ENCODE data around the gene HEG1.

The HEG1 gene

GRCh38 chr3:125069968-125070745 is 14.4 kb upstream of the HEG1 start:
- Histone ChIP-seq H3K4me3 (ENCODE audit: low read depth, low read length) (no peak overlapping the region), H3K79me2 (ENCODE audit: control insufficient read depth, insufficient read depth, low read length, unreplicated experiment) (no peaks in the 10 kb centered on the region), H2AFZ (ENCODE audit: low read length, unreplicated experiment) (no peak overlapping the region), H3K27ac (ENCODE audit: low read depth, low read length) (no peak overlapping the region), H3K36me3 (ENCODE audit: insufficient read depth, low read length) (no peaks in the 10 kb centered on the region), H3K27me3 (ENCODE audit: insufficient read depth, low read length) (no peaks in the 10 kb centered on the region), H3K4me1 (ENCODE audit: control insufficient read depth, insufficient read depth, low read length, unreplicated experiment) (no peaks in the 10 kb centered on the region)

- no peaks in the 10 kb centered on the region for H3K27me3 ChIP-seq (ENCODE audit: insufficient read depth, low read length)
- H2AFZ ChIP-seq (ENCODE audit: low read length, unreplicated experiment), result no peak overlapping the region
- H3K4me3 ChIP-seq (ENCODE audit: low read depth, low read length), result no peak overlapping the region
- no peaks in the 10 kb centered on the region for H3K79me2 ChIP-seq (ENCODE audit: control insufficient read depth, insufficient read depth, low read length, unreplicated experiment)
- no peaks in the 10 kb centered on the region for H3K4me1 ChIP-seq (ENCODE audit: control insufficient read depth, insufficient read depth, low read length, unreplicated experiment)
- H3K36me3 ChIP-seq (ENCODE audit: insufficient read depth, low read length), result no peaks in the 10 kb centered on the region
- H3K27ac ChIP-seq (ENCODE audit: low read depth, low read length), result no peak overlapping the region
These were observed 13.7 kb upstream of the HEG1 start for GRCh38 chr3:125069452-125069851.

- Histone ChIP-seq H3K79me2 (ENCODE audit: control insufficient read depth, insufficient read depth, low read length, unreplicated experiment) (no peaks in the 10 kb centered on the region), H2AFZ (ENCODE audit: low read length, unreplicated experiment) (no peak overlapping the region), H3K4me1 (ENCODE audit: control insufficient read depth, insufficient read depth, low read length, unreplicated experiment) (peaks cover 11% of the 10 kb centered on the region), H3K4me3 (ENCODE audit: low read depth, low read length) (no peak overlapping the region), H3K27me3 (ENCODE audit: insufficient read depth, low read length) (no peaks in the 10 kb centered on the region), H3K36me3 (ENCODE audit: insufficient read depth, low read length) (no peaks in the 10 kb centered on the region), H3K27ac (ENCODE audit: low read depth, low read length) (no peak overlapping the region)
These were observed 12.5 kb upstream of the HEG1 start for GRCh38 chr3:125068265-125068664.

GRCh38 chr3:125067225-125067624 is 11.4 kb upstream of the HEG1 start:
- H2AFZ ChIP-seq (ENCODE audit: low read length, unreplicated experiment), result no peak overlapping the region
- no peak overlapping the region for H3K4me3 ChIP-seq (ENCODE audit: low read depth, low read length)
- H3K36me3 ChIP-seq (ENCODE audit: insufficient read depth, low read length), result no peaks in the 10 kb centered on the region
- H3K4me1 ChIP-seq (ENCODE audit: control insufficient read depth, insufficient read depth, low read length, unreplicated experiment), result peaks cover 21% of the 10 kb centered on the region
- no peaks in the 10 kb centered on the region for H3K79me2 ChIP-seq (ENCODE audit: control insufficient read depth, insufficient read depth, low read length, unreplicated experiment)
- H3K27ac ChIP-seq (ENCODE audit: low read depth, low read length), result no peak overlapping the region
- H3K27me3 ChIP-seq (ENCODE audit: insufficient read depth, low read length), result no peaks in the 10 kb centered on the region

- peak overlapping the region; percentile 10 for H2AFZ ChIP-seq (ENCODE audit: low read length, unreplicated experiment)
These were observed 7.3 kb upstream of the HEG1 start for GRCh38 chr3:125062904-125063618.

GRCh38 chr3:125061646-125062045 is 5.8 kb upstream of the HEG1 start:
- no peaks in the 10 kb centered on the region for H3K36me3 ChIP-seq (ENCODE audit: insufficient read depth, low read length)
- H3K4me3 ChIP-seq (ENCODE audit: low read depth, low read length), result peak overlapping the region; percentile 52
- no peaks in the 10 kb centered on the region for H3K27me3 ChIP-seq (ENCODE audit: insufficient read depth, low read length)
- H3K79me2 ChIP-seq (ENCODE audit: control insufficient read depth, insufficient read depth, low read length, unreplicated experiment), result no peaks in the 10 kb centered on the region
- H3K27ac ChIP-seq (ENCODE audit: low read depth, low read length), result peak overlapping the region; percentile 91
- no peak overlapping the region for H2AFZ ChIP-seq (ENCODE audit: low read length, unreplicated experiment)
- peaks cover 50% of the 10 kb centered on the region for H3K4me1 ChIP-seq (ENCODE audit: control insufficient read depth, insufficient read depth, low read length, unreplicated experiment)

More at GRCh38 chr3:125062904-125063618, 7.3 kb upstream of the HEG1 start:
- H3K27me3 ChIP-seq (ENCODE audit: insufficient read depth, low read length), result no peaks in the 10 kb centered on the region
- no peak overlapping the region for H3K4me3 ChIP-seq (ENCODE audit: low read depth, low read length)
- no peaks in the 10 kb centered on the region for H3K79me2 ChIP-seq (ENCODE audit: control insufficient read depth, insufficient read depth, low read length, unreplicated experiment)
- peaks cover 41% of the 10 kb centered on the region for H3K4me1 ChIP-seq (ENCODE audit: control insufficient read depth, insufficient read depth, low read length, unreplicated experiment)
- H3K36me3 ChIP-seq (ENCODE audit: insufficient read depth, low read length), result no peaks in the 10 kb centered on the region
- peak overlapping the region; percentile 91 for H3K27ac ChIP-seq (ENCODE audit: low read depth, low read length)

GRCh38 chr3:125061170-125061569 is 5.4 kb upstream of the HEG1 start:
- no peak overlapping the region for H2AFZ ChIP-seq (ENCODE audit: low read length, unreplicated experiment)
- H3K79me2 ChIP-seq (ENCODE audit: control insufficient read depth, insufficient read depth, low read length, unreplicated experiment), result no peaks in the 10 kb centered on the region
- peak overlapping the region; percentile 91 for H3K27ac ChIP-seq (ENCODE audit: low read depth, low read length)
- no peaks in the 10 kb centered on the region for H3K36me3 ChIP-seq (ENCODE audit: insufficient read depth, low read length)
- no peaks in the 10 kb centered on the region for H3K27me3 ChIP-seq (ENCODE audit: insufficient read depth, low read length)
- H3K4me3 ChIP-seq (ENCODE audit: low read depth, low read length), result peak overlapping the region; percentile 52
- H3K4me1 ChIP-seq (ENCODE audit: control insufficient read depth, insufficient read depth, low read length, unreplicated experiment), result peaks cover 55% of the 10 kb centered on the region

- Histone ChIP-seq H3K27me3 (ENCODE audit: insufficient read depth, low read length) (no peaks in the 10 kb centered on the region), H3K79me2 (ENCODE audit: control insufficient read depth, insufficient read depth, low read length, unreplicated experiment) (peaks cover 8% of the 10 kb centered on the region), H3K4me3 (ENCODE audit: low read depth, low read length) (no peak overlapping the region), H3K27ac (ENCODE audit: low read depth, low read length) (no peak overlapping the region), H3K4me1 (ENCODE audit: control insufficient read depth, insufficient read depth, low read length, unreplicated experiment) (peaks cover 55% of the 10 kb centered on the region), H3K36me3 (ENCODE audit: insufficient read depth, low read length) (no peaks in the 10 kb centered on the region), H2AFZ (ENCODE audit: low read length, unreplicated experiment) (no peak overlapping the region)
These were observed 3.9 kb upstream of the HEG1 start for GRCh38 chr3:125059488-125060245.

- H3K4me1 ChIP-seq (ENCODE audit: control insufficient read depth, insufficient read depth, low read length, unreplicated experiment), result peaks cover 52% of the 10 kb centered on the region
- peaks cover 15% of the 10 kb centered on the region for H3K79me2 ChIP-seq (ENCODE audit: control insufficient read depth, insufficient read depth, low read length, unreplicated experiment)
- H3K27ac ChIP-seq (ENCODE audit: low read depth, low read length), result no peak overlapping the region
- no peaks in the 10 kb centered on the region for H3K27me3 ChIP-seq (ENCODE audit: insufficient read depth, low read length)
- no peaks in the 10 kb centered on the region for H3K36me3 ChIP-seq (ENCODE audit: insufficient read depth, low read length)
- no peak overlapping the region for H3K4me3 ChIP-seq (ENCODE audit: low read depth, low read length)
- no peak overlapping the region for H2AFZ ChIP-seq (ENCODE audit: low read length, unreplicated experiment)
These were observed 3.2 kb upstream of the HEG1 start for GRCh38 chr3:125058959-125059358.

- Histone ChIP-seq H2AFZ (ENCODE audit: low read length, unreplicated experiment) (no peak overlapping the region), H3K27ac (ENCODE audit: low read depth, low read length) (no peak overlapping the region), H3K36me3 (ENCODE audit: insufficient read depth, low read length) (no peaks in the 10 kb centered on the region), H3K4me1 (ENCODE audit: control insufficient read depth, insufficient read depth, low read length, unreplicated experiment) (peaks cover 52% of the 10 kb centered on the region), H3K4me3 (ENCODE audit: low read depth, low read length) (no peak overlapping the region), H3K79me2 (ENCODE audit: control insufficient read depth, insufficient read depth, low read length, unreplicated experiment) (peaks cover 19% of the 10 kb centered on the region), H3K27me3 (ENCODE audit: insufficient read depth, low read length) (no peaks in the 10 kb centered on the region)
These were observed 2.7 kb upstream of the HEG1 start for GRCh38 chr3:125058529-125058928.
